H4 (cell line): Measurements from ENCODE around the gene TBCC. TPM values are rescaled to one million over a fixed set of nuclear protein-coding genes. Genes with fewer than 3 reads are reported as not detected.

ENCODE experiments used
- DNase-seq: peaks from one replicate; pipeline ENCODE4 v3.0.0-alpha.2; 2015; ENCODE audit warnings: low spot score
- total RNA-seq: library from RNA; depleted of rRNA; stranded (reverse); fragments of >200 nt; shearing (Covaris generic); gene quantifications from 2 replicates; pipeline ENCODE4 v1.2.3, GENCODE V29; 2014; rRNA removed

TBCC gene
- total RNA-seq, 1 experiment from 2014 or later, result 49.7 TPM

DNA sequence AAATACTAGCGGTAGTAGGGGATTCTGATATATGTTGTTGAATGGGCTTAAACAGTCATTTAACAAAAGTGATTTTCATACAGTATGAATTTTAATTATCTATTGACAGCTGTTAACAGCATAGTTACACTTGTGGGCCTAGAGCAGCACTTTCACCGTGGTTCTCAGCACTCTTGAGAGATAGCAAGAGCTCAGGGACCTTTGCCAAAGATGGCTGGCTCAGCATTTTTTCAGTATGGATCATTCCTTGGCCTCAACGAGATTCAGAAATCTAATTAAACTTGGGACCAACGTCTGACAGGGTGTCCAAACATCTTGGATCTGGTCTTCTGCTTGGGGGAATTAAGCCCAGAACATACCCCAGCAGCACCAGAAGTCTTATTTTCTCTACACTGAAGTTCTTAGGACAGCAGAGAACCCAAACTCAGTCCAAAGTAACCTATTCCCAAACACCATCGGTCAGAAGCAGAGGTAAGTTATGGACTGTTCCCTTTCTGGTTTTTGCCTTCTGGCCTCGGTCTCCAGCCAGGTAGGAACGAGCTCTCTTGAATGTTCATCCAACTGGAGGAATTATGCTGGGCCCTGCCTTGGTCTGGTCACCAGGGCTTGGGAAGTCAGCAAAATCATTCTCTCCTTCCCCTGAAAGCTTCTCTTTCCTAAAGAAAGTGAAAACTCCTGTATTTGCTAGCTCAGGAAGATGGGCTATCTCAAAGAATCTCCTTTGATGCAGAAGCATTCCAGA lies 49.2 kb downstream of the TBCC start:
- no peak for DNase-seq

DNA sequence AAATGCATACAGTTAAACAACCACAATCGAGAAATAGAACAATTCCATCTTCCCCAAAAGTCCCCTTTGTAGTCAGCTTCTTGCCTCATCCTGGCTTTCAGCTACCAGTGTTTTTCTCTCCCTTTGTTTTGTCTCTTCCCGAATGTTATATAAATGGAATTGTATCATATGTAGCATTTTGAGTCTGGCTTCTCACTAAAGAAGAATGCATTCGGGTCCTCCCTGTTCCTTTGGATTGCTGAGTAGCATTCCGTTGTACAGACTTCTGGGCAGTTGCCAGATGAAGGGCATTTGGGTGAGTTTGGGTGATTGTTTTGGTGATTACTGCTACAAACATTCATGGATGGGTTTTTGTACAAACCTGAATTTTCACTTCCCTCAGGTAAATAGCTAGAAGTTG lies 51.3 kb downstream of the TBCC start:
- no peak for DNase-seq

Other genes with a start within 250 kb of the TBCC start
- 14.9 and 16.3 TPM in 2 replicates for gene UBR2, start 182.1 kb downstream of the TBCC start, total RNA-seq
- gene PRPH2, start 23.5 kb downstream of the TBCC start, total RNA-seq, result not detected in 2 replicates
- 2.3 and 3.4 TPM in 2 replicates for gene BICRAL, start 35.9 kb upstream of the TBCC start, total RNA-seq
- 188 and 203 TPM in 2 replicates for gene RPL7L1, start 133.5 kb upstream of the TBCC start, total RNA-seq
- not detected in 2 replicates for gene PTCRA, start 169.9 kb upstream of the TBCC start, total RNA-seq
- 34.0 and 50.6 TPM in 2 replicates for gene CNPY3, start 183.4 kb upstream of the TBCC start, total RNA-seq
- gene GNMT, start 214.7 kb upstream of the TBCC start, total RNA-seq, result not detected in 2 replicates
- 39.2 and 45.8 TPM in 2 replicates for gene PEX6, start 233.1 kb upstream of the TBCC start, total RNA-seq
- 61.1 and 70.8 TPM in 2 replicates for gene PPP2R5D, start 238.5 kb upstream of the TBCC start, total RNA-seq